ENCODE results near the gene LEKR1. TPM values are rescaled to one million over a fixed set of nuclear protein-coding genes. Genes with fewer than 3 reads are reported as not detected.

LEKR1 gene
- total and polyA plus RNA-seq, 9 of the 15 experiments (the other 6 are each of a cell fraction or from before 2014, with no cell fraction given) = 0.76 to 1.8 (median 1.2) TPM

DNA sequence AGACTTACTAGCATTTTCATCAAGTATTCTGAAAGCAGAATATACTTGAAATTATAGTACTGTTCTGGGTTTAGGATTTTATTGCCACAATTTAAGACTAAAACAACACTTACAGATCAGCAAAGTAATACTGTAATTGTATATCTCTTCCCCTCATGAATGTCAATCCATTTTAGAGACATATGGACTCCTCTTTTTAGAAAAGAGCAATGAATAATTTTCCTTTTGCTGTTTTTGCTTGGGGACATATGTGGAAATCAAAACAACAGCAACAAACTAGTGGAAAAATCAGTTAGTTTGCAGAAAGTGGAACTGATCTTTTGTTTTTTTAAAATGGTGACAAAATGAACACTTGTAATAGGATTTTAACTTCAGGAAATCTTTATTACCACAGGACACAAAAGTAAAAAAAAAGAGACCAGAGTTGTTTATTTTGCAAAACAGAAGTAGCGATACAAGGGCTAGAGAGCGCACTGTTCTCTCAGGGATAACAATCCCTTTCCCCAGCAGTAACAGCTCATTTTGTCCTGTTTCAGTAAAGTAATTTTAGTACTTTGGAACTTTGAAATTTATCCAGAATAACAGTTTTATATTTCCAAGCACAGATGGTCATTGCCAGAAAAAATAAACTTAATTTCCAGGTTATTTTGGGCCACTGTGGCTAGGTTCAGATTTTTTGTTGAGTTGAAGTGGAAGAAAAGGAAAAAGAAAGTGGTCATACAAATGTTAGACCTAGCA is 17.1 kb downstream of the LEKR1 start:
- no peaks in the 10 kb centered on the region for H3K27me3 ChIP-seq (ENCODE audit: control insufficient read depth in 2 of 2, insufficient read depth in 2 of 2, low read length in 2 of 2)
- no peak overlapping the region for H3K4me3 ChIP-seq
- BruUV-seq (replicated peaks) = no TSS peak
- H3K79me2 ChIP-seq (ENCODE audit: control insufficient read depth, insufficient read depth, low read length) = no peaks in the 10 kb centered on the region
- H3K9me3 ChIP-seq (replicated peaks; ENCODE audit: control insufficient read depth, insufficient read depth, low read depth, low read length) = no peaks in the 10 kb centered on the region
- ChIA-PET CTCF (ENCODE audit: low intra/inter-chr PET ratio) (no interaction called here), POLR2A (no interaction called here)
- ATAC-seq (no peak), DNase-seq (ENCODE audit: extremely low read depth in 1 of 4, low spot score in 3 of 4) (no peak), FAIRE-seq (no peak)
- no peaks in the 10 kb centered on the region for H4K20me1 ChIP-seq (replicated peaks; ENCODE audit: control insufficient read depth, insufficient read depth, low read length)
- no peak overlapping the region for H2AFZ ChIP-seq (ENCODE audit: low read depth, low read length)
- TF ChIP-seq CREBBP (IDR thresholded peaks at IDR 0.05; ENCODE audit: low read depth, low read length) (no peak), PCBP2 (IDR thresholded peaks at IDR 0.05; ENCODE audit: low read depth, low read length, poor library complexity, severe bottlenecking) (no peak)
- TF ChIP-seq, protein P1, sequence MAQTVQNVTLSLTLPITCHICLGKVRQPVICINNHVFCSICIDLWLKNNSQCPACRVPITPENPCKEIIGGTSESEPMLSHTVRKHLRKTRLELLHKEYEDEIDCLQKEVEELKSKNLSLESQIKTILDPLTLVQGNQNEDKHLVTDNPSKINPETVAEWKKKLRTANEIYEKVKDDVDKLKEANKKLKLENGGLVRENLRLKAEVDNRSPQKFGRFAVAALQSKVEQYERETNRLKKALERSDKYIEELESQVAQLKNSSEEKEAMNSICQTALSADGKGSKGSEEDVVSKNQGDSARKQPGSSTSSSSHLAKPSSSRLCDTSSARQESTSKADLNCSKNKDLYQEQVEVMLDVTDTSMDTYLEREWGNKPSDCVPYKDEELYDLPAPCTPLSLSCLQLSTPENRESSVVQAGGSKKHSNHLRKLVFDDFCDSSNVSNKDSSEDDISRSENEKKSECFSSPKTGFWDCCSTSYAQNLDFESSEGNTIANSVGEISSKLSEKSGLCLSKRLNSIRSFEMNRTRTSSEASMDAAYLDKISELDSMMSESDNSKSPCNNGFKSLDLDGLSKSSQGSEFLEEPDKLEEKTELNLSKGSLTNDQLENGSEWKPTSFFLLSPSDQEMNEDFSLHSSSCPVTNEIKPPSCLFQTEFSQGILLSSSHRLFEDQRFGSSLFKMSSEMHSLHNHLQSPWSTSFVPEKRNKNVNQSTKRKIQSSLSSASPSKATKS (CRISPR knock-in tag; IDR thresholded peaks at IDR 0.05) = no peak
- no peaks in the 10 kb centered on the region; a peak in 1 of 5 replicates for H3K4me1 ChIP-seq (replicated peaks in 1 of 2; ENCODE audit: control insufficient read depth in 2 of 2, insufficient read depth in 2 of 2, low read length in 2 of 2)
- H3K9me1 ChIP-seq (ENCODE audit: control insufficient read depth, insufficient read depth, low read length) = no peaks in the 10 kb centered on the region
- intact Hi-C loops (cut with micrococcal nuclease) = no loop called here
- no peak overlapping the region for H3K27ac ChIP-seq (ENCODE audit: extremely low read depth, low read depth, low read length)
- no peak overlapping the region for H3K4me2 ChIP-seq (ENCODE audit: insufficient read depth, low read length)
- in situ Hi-C loops (cut with MboI) = no loop called here
- H3K36me3 ChIP-seq (ENCODE audit: control insufficient read depth, insufficient read depth, low read length) = no peaks in the 10 kb centered on the region
- WGBS (ENCODE audit: insufficient coverage, low coverage, missing lambda C conversion rate) = 92% methylated on average over 2 of the region's 2 CpGs
- no peak overlapping the region for H3K9ac ChIP-seq (ENCODE audit: insufficient read depth in 1 of 2, low read depth in 2 of 2, low read length in 2 of 2)

Data from K562 (cell line).